Brain pericyte (primary cell): Measurements from ENCODE around the gene ETV6.
A peak's percentile ranks its signal among the peaks of the same experiment; 100 is the strongest.

Experiments
- DNase-seq: peaks from one replicate; pipeline ENCODE4 v3.0.0-alpha.2; 2012; ENCODE audit warnings: low read depth, low spot score

ETV6 gene

GRCh38 chr12:11717519-11717961 is 68.1 kb downstream of the ETV6 start:
- no peak for DNase-seq

DNA sequence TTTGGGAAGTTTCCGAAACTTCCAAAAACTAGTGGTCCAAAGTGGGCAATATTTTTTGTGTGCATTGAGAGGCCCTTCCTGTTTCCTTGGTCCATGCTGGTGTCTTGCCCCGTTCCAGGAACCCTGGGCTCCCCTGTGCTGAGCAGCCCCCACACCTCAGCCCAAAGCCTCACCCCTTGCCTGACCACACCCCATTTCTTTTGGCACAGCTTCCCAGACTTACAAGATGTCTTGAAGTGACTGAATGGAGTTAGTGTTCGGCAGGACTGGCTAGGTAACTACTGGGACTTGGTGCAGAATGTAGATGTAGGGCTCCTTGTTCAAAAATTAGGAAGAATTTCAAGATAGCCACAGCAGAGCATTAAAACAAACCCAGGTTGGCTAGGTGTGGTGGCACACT is 68.6 kb downstream of the ETV6 start:
- DNase-seq, result no peak

DNA sequence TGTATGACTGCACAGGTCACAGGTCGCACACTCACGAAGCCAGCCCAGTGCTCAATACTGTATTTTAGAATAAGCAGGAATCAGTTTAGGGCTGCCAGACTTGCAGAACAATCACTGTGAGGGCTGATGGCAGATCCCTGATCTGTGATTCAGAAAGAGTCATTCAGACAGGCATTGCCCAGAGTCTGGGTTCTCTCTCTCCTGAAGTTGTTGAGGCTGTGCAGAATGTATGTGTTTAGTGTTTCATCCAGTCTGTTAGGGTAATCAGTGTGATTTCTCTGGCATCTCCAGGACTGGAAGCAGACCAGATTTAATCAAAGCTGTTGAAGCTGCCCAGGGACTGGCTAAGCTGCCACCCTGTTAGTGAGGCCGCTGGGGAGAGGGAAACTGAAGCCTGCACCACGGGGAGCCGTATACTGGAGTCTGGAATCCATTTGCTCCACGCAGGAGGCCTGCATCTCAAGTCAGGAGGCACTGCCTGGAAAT is 69.3 kb downstream of the ETV6 start:
- peak; percentile 43 for DNase-seq

GRCh38 chr12:11719678-11720099 is 70.2 kb downstream of the ETV6 start:
- peak; percentile 48 for DNase-seq

- DNase-seq, result no peak
Observed at GRCh38 chr12:11722071-11722470, 72.6 kb downstream of the ETV6 start.

DNA sequence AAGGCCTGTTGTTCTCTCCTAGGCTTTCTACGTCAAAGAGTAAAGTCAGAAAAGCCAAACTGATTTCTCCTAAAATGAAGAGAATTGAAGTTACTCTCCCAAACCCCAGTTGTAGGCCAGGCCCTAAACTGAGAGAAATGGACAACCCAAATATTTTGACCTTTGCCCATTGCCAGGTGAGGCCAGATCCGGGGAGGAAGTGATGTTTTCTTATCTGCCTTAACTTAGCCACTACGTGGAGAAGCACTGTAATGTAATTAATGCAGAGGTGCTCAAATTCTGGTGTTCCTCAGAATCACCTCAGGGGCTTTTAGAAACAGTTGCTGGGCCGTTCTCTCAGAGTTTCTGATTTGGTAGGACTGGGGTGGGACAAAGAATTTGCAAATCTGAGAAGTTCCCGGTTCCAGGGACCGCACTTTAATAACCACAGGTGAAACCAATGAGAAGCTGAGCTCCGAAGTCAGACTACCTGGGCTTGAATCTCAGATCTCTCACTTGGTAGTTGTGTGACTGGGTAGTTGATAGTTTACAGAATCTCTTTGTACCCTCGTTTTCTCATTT is 73.2 kb downstream of the ETV6 start:
- no peak for DNase-seq

- DNase-seq, result no peak
Observed at GRCh38 chr12:11723993-11724392, 74.5 kb downstream of the ETV6 start.

- DNase-seq, result peak; percentile 32
Observed at GRCh38 chr12:11724888-11725311, 75.4 kb downstream of the ETV6 start.

DNA sequence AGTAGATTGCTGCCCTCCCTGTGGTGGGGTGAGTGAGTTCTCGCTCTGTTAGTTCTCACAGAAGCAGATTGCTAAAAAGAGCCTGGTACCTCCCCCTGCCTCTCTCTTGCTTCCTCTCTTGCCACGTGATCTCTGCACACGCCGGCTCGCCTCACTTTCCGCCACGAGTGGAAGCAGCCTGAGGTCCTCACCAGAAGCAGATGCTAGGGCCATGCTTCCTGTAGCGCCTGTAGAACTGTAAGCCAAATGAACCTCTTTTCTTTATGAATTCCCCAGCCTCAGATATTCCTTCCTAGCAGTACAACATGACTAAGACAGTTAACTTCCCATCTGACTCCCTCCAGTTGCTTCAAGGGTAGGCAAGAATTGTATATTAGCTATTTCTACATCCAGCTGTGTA is 76.2 kb downstream of the ETV6 start:
- no peak for DNase-seq

- no peak for DNase-seq
Observed at GRCh38 chr12:11726659-11727058, 77.2 kb downstream of the ETV6 start.

DNA sequence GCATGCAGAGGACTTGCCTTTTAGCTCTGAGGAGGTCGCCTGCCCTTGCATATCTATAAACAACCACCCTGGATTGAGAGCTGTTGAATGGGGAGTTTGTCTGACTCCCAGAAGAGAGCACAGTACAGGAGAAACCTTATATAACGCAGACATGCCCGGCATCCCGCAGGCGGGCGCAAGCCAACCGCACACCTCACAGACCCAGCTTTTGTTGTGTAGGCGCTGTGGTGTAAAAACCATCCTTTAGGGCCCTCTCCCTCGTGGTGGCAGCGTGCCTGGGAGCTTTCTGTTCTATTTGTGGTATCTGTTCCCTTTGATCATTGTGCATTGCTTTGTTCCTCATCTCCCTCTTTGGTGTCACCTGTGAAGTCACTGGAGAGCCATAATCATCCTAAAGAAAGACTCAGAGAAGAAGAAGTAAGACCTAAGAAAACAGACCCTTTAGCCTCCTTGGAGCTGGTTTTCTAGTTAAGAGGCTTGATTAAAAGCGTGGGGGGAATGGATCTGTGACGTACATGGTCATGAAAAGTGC is 77.7 kb downstream of the ETV6 start:
- no peak for DNase-seq

DNA sequence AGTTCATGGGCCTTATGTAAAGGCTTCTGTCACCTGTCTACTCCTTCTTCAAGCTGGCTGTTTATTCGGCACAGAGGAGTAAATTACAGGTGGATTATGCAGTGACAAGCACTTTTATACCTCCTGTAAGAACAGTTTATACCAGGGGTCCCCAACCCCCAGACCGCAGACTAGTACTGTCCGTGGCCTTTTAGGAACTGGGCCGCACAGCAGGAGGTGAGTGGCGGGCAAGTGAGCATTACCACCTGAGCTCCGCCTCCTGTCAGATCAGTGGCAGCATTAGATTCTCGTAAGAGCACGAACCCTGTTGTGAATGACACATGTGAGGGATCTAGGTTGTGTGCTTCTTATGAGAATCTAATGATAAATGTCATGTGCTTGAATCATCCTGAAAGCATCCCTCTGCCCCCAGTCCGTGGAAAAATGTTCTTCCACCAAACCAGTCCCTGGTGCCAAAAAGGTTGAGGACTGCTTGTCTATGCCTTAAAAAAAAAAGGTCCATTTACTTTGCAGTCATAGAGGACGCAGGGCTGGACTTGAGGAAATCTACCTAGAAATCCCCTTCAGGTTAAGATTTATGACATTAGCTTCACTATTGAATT is 78.8 kb downstream of the ETV6 start:
- no peak for DNase-seq

- no peak for DNase-seq
Observed at GRCh38 chr12:11729008-11729407, 79.5 kb downstream of the ETV6 start.

- no peak for DNase-seq
Observed at GRCh38 chr12:11729439-11730150, 80.1 kb downstream of the ETV6 start.

GRCh38 chr12:11730299-11731041 is 81.0 kb downstream of the ETV6 start:
- no peak for DNase-seq

GRCh38 chr12:11731042-11731357 is 81.5 kb downstream of the ETV6 start:
- no peak for DNase-seq

- DNase-seq, result no peak
Observed at GRCh38 chr12:11731455-11731854, 82.0 kb downstream of the ETV6 start.

DNA sequence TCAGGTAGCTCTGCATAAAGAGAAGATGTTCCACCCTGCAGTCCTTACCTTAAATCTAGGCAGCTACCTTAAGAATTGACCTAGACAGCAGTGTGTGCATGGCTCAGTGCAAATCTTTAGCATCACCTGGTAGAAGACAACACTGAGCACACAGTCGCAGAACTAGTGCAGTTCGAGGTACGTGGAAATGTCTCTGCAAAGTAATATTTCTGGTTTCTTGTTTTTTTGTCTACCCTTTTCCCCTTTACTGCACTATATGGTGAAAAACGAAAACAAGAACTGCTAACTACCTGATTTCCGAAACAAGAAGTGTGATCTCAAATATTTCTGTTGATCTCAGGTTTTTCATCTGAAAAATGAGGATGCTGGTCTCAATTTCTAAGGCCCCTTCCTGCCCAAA is 82.5 kb downstream of the ETV6 start:
- DNase-seq, result no peak

DNA sequence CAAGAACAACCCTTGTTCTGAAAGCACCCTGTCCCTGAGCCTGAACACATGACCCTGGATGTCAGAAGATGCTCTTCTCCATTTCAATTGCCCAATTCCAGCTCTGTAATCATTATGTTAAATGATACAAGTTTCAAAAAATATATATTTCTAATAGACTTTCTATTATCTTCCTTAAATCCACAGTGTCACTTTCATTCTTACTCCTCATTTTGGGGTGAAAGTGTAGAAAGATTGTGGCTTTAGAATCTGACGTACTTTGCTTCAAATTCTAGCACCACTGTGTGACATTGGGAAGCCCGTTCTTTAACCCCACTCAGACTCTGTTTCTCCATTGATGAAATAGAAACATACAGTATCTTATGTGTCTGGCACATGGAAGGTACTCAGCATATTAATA is 83.2 kb downstream of the ETV6 start:
- no peak for DNase-seq

DNA sequence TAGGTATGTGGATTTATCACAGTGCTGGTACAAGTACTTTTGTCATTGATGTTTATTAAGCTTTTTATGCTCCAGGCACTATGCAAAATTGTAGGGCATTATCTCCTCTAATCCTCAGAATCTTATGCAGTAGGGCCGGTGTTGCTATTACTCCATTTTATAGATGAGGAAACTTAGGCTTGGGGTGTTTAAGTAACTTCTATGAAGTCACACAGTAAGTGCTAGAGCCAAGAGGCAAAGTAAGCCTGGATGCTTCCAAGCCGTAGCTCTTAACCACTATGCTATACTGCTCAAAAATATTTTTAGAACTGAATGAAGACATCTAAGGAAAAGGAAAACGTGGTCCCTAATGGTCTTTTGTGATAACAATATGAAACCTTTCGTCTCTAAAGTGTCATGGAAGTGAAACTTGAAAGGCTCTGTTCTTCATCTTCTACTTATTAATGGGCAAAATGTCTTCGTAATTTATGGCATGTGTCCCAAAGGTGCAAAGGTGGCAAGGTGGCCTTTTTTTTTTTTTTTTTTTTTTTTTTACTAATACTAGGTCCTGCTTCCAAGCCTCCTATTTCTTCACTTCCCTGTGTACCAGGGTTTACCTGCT is 85.2 kb downstream of the ETV6 start:
- DNase-seq, result no peak

- DNase-seq, result no peak
Observed at GRCh38 chr12:11738450-11738849, 89.0 kb downstream of the ETV6 start.
